Measurements from ENCODE around the gene ATAD2B. TPM values are rescaled to one million over a fixed set of nuclear protein-coding genes. Genes with fewer than 3 reads are reported as not detected.

ATAD2B gene
- total and polyA plus RNA-seq, 2 of the 8 experiments (the other 6 are each of a cell fraction or from before 2014, with no cell fraction given) = 3.4 to 16.1 TPM

DNA sequence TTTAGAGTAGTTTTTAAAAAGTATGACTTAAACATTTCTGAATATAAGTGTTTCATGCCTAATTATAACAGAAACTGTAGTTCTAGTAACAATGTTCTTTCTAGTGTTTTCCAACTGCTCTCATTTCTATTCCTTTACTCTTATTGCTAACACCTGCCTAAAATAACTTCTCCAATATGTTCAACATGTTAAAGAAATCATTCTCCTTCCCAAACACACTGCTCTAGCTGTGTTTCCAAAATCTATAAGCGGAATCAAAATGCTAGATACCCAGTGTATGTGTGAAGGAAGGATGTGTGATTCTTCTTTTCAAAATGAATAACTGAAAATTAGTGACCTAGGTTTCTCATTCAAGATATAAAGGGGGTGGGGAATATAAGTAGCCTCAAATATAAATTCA lies 89.1 kb downstream of the ATAD2B start:
- no peak overlapping the region for H3K14ac ChIP-seq (ENCODE audit: insufficient read length)
- FAIRE-seq (no peak), DNase-seq (ENCODE audit: low read depth in 1 of 2, low spot score in 2 of 2) (no peak)
- no peak overlapping the region for H3K4ac ChIP-seq (replicated peaks; ENCODE audit: insufficient read length, low read depth, low read length)
- H3K4me3 ChIP-seq (ENCODE audit: extremely low read depth in 1 of 4, insufficient read depth in 2 of 4, low read depth in 3 of 4, low read length in 4 of 4) = no peak overlapping the region
- H3K36me3 ChIP-seq (ENCODE audit: control insufficient read depth in 2 of 4, insufficient read depth in 4 of 4, low read length in 3 of 4) = peaks cover 0 to 4% (median 0%) of the 10 kb centered on the region in 4 experiments; a peak in 3 of 8 replicates
- H3K4me2 ChIP-seq (ENCODE audit: insufficient read depth in 1 of 2, low read depth in 2 of 2, low read length in 2 of 2) = no peak overlapping the region
- H3K27me3 ChIP-seq (replicated peaks in 1 of 4; ENCODE audit: control insufficient read depth in 3 of 4, extremely low read depth in 1 of 4, insufficient read depth in 3 of 4, low read length in 3 of 4) = no peaks in the 10 kb centered on the region
- no peak overlapping the region for H4K5ac ChIP-seq (ENCODE audit: insufficient read length, low read depth, low read length)
- H3K18ac ChIP-seq (ENCODE audit: extremely low read depth, low read length) = no peak overlapping the region
- H3K4me1 ChIP-seq (replicated peaks in 1 of 4; ENCODE audit: control insufficient read depth in 3 of 4, insufficient read depth in 4 of 4, low read length in 3 of 4) = no peaks in the 10 kb centered on the region
- no peak overlapping the region for H2AK5ac ChIP-seq (ENCODE audit: low read depth, low read length)
- no peak overlapping the region for H3K56ac ChIP-seq (replicated peaks; ENCODE audit: insufficient read length, low read depth, low read length)
- H4K20me1 ChIP-seq (replicated peaks in 1 of 2; ENCODE audit: control insufficient read depth in 1 of 2, insufficient read depth in 2 of 2, low read length in 2 of 2) = no peaks in the 10 kb centered on the region
- H2BK5ac ChIP-seq (ENCODE audit: low read depth, low read length) = no peak overlapping the region
- H3K9ac ChIP-seq (replicated peaks in 1 of 4; ENCODE audit: extremely low read depth in 1 of 4, low read depth in 3 of 4, low read length in 3 of 4) = no peak overlapping the region
- H3K23me2 ChIP-seq (ENCODE audit: low read depth, low read length) = no peaks in the 10 kb centered on the region
- ChIA-PET POLR2A (ENCODE audit: partially characterized antibody) (no interaction called here), CTCF (ENCODE audit: partially characterized antibody) (interaction anchor here (3.5 kb wide), 1 partner anchor 13 kb away, joined by 23 read pairs; no protein-coding TSS in a partner anchor)
- no peaks in the 10 kb centered on the region for H3K79me1 ChIP-seq (ENCODE audit: low read depth, low read length)
- TF ChIP-seq, protein P1, sequence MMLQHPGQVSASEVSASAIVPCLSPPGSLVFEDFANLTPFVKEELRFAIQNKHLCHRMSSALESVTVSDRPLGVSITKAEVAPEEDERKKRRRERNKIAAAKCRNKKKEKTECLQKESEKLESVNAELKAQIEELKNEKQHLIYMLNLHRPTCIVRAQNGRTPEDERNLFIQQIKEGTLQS (IDR thresholded peaks at IDR 0.05; ENCODE audit: insufficient read depth, low read depth, low read length) = no peak
- TF ChIP-seq EP300 (IDR thresholded peaks at IDR 0.05; ENCODE audit: borderline replicate concordance in 1 of 2, low read depth in 2 of 2, low read length in 2 of 2) = no peak
- no peak overlapping the region for H3K27ac ChIP-seq (ENCODE audit: low read depth, low read length)
- no peak overlapping the region for H2BK20ac ChIP-seq (ENCODE audit: low read length)
- WGBS, 2 experiments (ENCODE audit: extremely low coverage in 1 of 2, insufficient coverage in 1 of 2, insufficient read length in 1 of 2, insufficient replicate concordance in 2 of 2, low coverage in 1 of 2, low lambda C conversion rate in 2 of 2, missing lambda C conversion rate in 1 of 2) = 100% methylated on average over 1 of the region's 1 CpG; no CpG with 5 or more reads in 1 of the 2 experiments
- no peak overlapping the region for H2AFZ ChIP-seq (ENCODE audit: low read length)
- no peak overlapping the region for H4K91ac ChIP-seq (replicated peaks; ENCODE audit: insufficient read length, low read length)
- no peak overlapping the region for H2BK12ac ChIP-seq (ENCODE audit: low read depth, low read length)
- no peak overlapping the region for H2BK120ac ChIP-seq (replicated peaks; ENCODE audit: low read depth, low read length)
- H4K8ac ChIP-seq (ENCODE audit: extremely low read depth, insufficient read depth, low read length) = no peak overlapping the region
- H3K9me3 ChIP-seq (ENCODE audit: insufficient read depth in 2 of 2, low read depth in 1 of 2, low read length in 1 of 2) = peaks cover 10 to 12% of the 10 kb centered on the region in 2 experiments; a peak in 2 of 4 replicates
- H2BK15ac ChIP-seq (ENCODE audit: low read length) = no peak overlapping the region
- H3K79me2 ChIP-seq (ENCODE audit: control insufficient read depth in 1 of 2, insufficient read depth in 2 of 2, low read length in 2 of 2) = no peaks in the 10 kb centered on the region
- no peak overlapping the region for H3K23ac ChIP-seq (ENCODE audit: insufficient read length)

All from H1 (cell line).